Liver (tissue), 3 donors: Measurements from ENCODE around the gene PHF19.

Experiments
- CTCF ChIP-seq: fragments of 150-350 bp; IDR thresholded peaks from 2 replicates; pipeline ENCODE4 v1.5.1; 2017; ENCODE audit warnings: improper control_type of control experiment, low read depth, low read length; ENCODE audit not compliant: missing input control
- TAF1 ChIP-seq: conservative IDR thresholded peaks from 2 replicates; pipeline ENCODE4 v1.6.1; 2016; ENCODE audit warnings: antibody characterized with exemption, mild to moderate bottlenecking
- donor health status: healthy.
- donor health status: healthy.

- TF ChIP-seq CTCF (no peak), TAF1 (no peak)
Measured at GRCh38 chr9:120904978-120905301, 28.0 kb upstream of the PHF19 start.
